ENCODE data around the gene KRTAP10-7. TPM values are rescaled to one million over a fixed set of nuclear protein-coding genes. Genes with fewer than 3 reads are reported as not detected.

The KRTAP10-7 gene, protein sequence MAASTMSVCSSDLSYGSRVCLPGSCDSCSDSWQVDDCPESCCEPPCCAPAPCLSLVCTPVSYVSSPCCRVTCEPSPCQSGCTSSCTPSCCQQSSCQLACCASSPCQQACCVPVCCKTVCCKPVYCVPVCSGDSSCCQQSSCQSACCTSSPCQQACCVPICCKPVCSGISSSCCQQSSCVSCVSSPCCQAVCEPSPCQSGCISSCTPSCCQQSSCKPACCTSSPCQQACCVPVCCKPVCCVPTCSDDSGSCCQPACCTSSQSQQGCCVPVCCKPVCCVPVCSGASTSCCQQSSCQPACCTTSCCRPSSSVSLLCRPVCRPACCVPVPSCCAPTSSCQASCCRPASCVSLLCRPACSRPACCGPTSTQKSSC
- not detected in 2 replicates for polyA plus RNA-seq

DNA sequence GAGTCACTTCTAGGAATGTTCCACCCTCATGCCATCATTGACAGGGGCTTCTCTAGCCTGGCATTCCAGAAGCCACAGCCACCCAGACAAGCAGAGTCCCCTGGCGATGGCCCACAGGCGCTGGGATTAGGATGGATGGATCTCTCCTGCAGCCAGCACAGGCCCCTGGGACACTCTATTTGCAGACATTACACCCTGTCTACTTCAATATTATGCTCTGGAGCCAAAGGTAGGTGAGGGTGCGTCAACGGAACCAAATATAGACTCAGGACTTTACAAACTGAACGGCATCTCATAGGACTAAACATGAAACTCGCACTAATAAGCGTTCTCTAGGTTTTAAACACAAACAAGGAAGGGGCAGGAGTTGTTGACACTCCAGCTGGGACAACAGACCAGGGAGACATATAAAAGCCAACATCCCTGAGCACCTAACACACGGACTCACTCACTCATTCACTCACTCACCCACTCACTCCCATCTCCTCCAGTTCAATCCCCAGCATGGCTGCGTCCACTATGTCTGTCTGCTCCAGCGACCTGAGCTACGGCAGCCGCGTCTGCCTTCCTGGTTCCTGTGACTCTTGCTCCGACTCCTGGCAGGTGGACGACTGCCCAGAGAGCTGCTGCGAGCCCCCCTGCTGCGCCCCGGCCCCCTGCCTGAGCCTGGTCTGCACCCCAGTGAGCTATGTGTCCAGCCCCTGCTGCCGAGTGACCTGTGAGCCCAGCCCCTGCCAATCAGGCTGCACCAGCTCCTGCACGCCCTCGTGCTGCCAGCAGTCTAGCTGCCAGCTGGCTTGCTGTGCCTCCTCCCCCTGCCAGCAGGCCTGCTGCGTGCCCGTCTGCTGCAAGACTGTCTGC, at the start of gene KRTAP10-7:
Gene KRTAP10-7, plus strand, starts transcription at position 480 of the 861 bp plus-strand sequence. Its CDS starts 25 bp downstream, at position 505.

DNA sequence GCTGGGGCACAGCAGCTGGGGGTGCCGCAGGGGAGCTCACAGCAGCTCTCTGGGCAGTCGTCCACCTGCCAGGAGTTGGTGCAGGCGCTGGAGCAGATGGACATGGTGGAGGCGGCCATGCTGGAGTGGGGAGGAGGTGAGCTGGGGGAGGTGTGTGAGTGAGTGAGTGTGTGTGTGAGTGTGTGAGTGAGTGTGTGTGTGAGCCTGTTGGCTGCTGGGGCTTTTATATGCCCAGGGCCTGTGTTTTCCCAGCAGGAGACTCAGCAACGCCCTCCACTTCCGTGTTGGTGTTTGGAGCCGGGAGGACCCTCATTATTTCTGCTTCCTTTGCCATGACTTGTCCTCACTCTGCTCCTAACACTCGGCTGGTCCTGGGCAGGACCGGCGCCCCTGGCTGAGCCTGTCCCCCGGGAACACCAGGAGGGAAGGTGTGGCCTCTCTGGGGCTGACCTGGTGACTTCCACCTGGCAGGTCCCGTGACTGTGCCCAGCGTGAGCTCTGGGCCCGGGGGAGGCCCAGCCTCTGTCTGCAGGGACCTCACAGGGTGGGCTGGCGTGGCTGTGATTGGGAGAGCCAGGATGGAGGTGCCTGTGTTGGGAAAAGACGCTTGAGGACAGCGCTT, 48.9 kb upstream of the KRTAP10-7 start, which contains the start of gene KRTAP10-2:
Gene KRTAP10-2, minus strand, starts transcription at position 166 of the 622 bp plus-strand sequence. Its CDS starts 47 bp downstream, at position 119.

DNA sequence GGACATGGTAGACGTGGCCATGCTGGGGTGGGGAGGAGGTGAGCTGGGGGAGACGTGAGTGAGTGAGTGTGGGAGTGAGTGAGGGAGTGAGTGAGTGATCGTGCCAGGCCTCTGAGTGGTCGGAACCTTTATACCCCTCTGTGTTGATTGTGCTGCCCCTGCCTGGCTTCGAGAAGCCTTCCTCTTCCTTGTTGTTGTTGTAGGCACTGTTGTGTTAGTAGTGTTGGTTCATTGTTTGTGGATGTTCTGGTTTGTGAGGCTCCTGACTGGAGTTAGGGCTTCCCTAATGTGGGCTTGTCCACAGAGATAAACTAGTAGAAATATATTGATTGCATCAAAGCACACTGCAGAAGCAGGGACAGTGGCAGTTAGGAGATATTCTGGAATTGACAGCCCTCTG, 41.7 kb upstream of the KRTAP10-7 start, which contains the start of gene KRTAP10-3:
Gene KRTAP10-3, minus strand, starts transcription at position 101 of the 400 bp plus-strand sequence. Its CDS starts 80 bp downstream, at position 21.

GRCh38 chr21:44573630-44574456, 26.6 kb upstream of the KRTAP10-7 start, which contains the start of gene KRTAP10-4:
TSS of gene KRTAP10-4 (plus strand) at chr21:44573729. CDS start at chr21:44573759, 30 bp downstream.

GRCh38 chr21:44580231-44580821, 20.1 kb upstream of the KRTAP10-7 start, which contains the start of gene KRTAP10-5:
TSS of gene KRTAP10-5 (minus strand) at chr21:44580604. CDS start at chr21:44580578, 26 bp downstream.

GRCh38 chr21:44592446-44593311, 7.7 kb upstream of the KRTAP10-7 start, which contains the start of gene KRTAP10-6:
TSS of gene KRTAP10-6 (minus strand) at chr21:44592505. CDS start at chr21:44592484, 21 bp downstream.

DNA sequence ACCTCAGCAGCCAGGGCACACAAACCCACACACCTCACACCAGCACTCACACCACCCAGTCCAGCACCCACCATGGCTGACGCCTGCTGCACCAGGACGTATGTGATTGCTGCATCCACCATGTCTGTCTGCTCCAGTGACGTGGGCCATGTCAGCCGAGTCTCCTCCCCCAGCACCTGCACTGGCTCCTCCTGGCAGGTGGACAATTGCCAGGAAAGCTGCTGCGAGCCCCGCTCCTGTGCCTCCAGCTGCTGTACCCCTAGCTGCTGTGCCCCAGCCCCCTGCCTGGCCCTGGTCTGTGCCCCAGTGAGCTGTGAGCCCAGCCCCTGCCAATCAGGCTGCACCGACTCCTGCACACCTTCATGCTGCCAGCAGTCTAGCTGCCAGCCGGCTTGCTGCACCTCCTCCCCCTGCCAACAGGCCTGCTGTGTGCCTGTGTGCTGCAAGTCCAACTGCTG, 11.7 kb downstream of the KRTAP10-7 start, which contains the start of gene KRTAP10-8:
Gene KRTAP10-8, plus strand, starts transcription at position 51 of the 458 bp plus-strand sequence. Its CDS starts 22 bp downstream, at position 73.

GRCh38 chr21:44626673-44627143, 26.3 kb downstream of the KRTAP10-7 start, which contains the start of gene KRTAP10-9:
TSS of gene KRTAP10-9 (plus strand) at chr21:44627093. CDS start at chr21:44627172, 79 bp downstream.

GRCh38 chr21:44637018-44637850, 36.8 kb downstream of the KRTAP10-7 start, which contains the start of gene KRTAP10-10:
TSS of gene KRTAP10-10 (plus strand) at chr21:44637356. CDS start at chr21:44637418, 62 bp downstream.

DNA sequence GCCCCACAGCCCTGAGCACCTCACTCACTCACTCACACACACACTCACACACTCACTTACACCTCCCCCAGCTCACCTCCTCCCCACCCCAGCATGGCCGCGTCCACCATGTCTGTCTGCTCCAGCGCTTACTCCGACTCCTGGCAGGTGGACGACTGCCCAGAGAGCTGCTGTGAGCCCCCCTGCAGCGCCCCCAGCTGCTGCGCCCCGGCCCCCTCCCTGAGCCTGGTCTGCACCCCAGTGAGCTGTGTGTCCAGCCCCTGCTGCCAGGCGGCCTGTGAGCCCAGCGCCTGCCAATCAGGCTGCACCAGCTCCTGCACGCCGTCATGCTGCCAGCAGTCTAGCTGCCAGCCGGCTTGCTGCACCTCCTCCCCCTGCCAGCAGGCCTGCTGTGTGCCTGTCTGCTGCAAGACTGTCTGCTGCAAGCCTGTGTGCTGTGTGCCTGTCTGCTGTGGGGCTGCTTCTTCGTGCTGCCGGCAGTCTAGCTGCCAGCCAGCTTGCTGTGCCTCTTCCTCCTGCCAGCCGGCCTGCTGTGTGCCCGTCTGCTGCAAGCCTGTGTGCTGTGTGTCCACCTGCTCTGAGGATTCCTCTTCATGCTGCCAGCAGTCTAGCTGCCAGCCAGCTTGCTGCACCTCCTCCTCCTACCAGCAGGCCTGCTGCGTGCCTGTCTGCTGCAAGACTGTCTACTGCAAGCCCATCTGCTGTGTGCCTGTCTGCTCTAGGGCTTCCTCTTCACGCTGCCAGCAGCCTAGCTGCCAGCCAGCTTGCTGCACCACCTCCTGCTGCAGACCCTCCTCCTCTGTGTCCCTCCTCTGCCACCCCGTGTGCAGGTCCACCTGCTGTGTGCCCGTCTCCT, 46.2 kb downstream of the KRTAP10-7 start, which contains the start of gene KRTAP10-11:
Gene KRTAP10-11, plus strand, starts transcription at position 49 of the 856 bp plus-strand sequence. Its CDS starts 45 bp downstream, at position 94.

Other genes starting within 250 kb of the KRTAP10-7 start
- 4.9 and 6.2 TPM in 2 replicates for gene TRPM2, start 247.0 kb upstream of the KRTAP10-7 start, polyA plus RNA-seq
- gene LRRC3, start 145.1 kb upstream of the KRTAP10-7 start, polyA plus RNA-seq, result not detected in 2 replicates
- gene KRTAP10-1, start 60.4 kb upstream of the KRTAP10-7 start, polyA plus RNA-seq, result not detected in 2 replicates
- not detected in 2 replicates for gene KRTAP10-2, start 49.1 kb upstream of the KRTAP10-7 start, polyA plus RNA-seq
- not detected in 2 replicates for gene KRTAP10-3, start 41.8 kb upstream of the KRTAP10-7 start, polyA plus RNA-seq
- not detected in 2 replicates for gene KRTAP10-4, start 26.9 kb upstream of the KRTAP10-7 start, polyA plus RNA-seq
- not detected in 2 replicates for gene KRTAP10-5, start 20.0 kb upstream of the KRTAP10-7 start, polyA plus RNA-seq
- not detected in 2 replicates for gene KRTAP10-6, start 8.1 kb upstream of the KRTAP10-7 start, polyA plus RNA-seq
- gene KRTAP10-8, start 11.5 kb downstream of the KRTAP10-7 start, polyA plus RNA-seq, result not detected in 2 replicates
- gene KRTAP10-9, start 26.5 kb downstream of the KRTAP10-7 start, polyA plus RNA-seq, result not detected in 2 replicates
- not detected in 2 replicates for gene KRTAP10-10, start 36.8 kb downstream of the KRTAP10-7 start, polyA plus RNA-seq
- not detected in 2 replicates for gene KRTAP10-11, start 45.8 kb downstream of the KRTAP10-7 start, polyA plus RNA-seq
- gene KRTAP12-4, start 54.1 kb downstream of the KRTAP10-7 start, polyA plus RNA-seq, result not detected in 2 replicates
- not detected in 2 replicates for gene KRTAP12-3, start 57.3 kb downstream of the KRTAP10-7 start, polyA plus RNA-seq
- gene KRTAP12-2, start 66.3 kb downstream of the KRTAP10-7 start, polyA plus RNA-seq, result not detected in 2 replicates
- not detected in 2 replicates for gene KRTAP12-1, start 81.6 kb downstream of the KRTAP10-7 start, polyA plus RNA-seq
- not detected in 2 replicates for gene KRTAP10-12, start 96.6 kb downstream of the KRTAP10-7 start, polyA plus RNA-seq
- gene TSPEAR, start 111.0 kb downstream of the KRTAP10-7 start, polyA plus RNA-seq, result not detected in 2 replicates
- gene UBE2G2, start 201.2 kb downstream of the KRTAP10-7 start, polyA plus RNA-seq, result 18.6 and 38.5 TPM in 2 replicates
- 66.7 and 90.6 TPM in 2 replicates for gene SUMO3, start 217.5 kb downstream of the KRTAP10-7 start, polyA plus RNA-seq

Data from Purkinje cell (primary cell).